ENCODE results near the gene GNAS-AS1.

The GNAS-AS1 gene

DNA sequence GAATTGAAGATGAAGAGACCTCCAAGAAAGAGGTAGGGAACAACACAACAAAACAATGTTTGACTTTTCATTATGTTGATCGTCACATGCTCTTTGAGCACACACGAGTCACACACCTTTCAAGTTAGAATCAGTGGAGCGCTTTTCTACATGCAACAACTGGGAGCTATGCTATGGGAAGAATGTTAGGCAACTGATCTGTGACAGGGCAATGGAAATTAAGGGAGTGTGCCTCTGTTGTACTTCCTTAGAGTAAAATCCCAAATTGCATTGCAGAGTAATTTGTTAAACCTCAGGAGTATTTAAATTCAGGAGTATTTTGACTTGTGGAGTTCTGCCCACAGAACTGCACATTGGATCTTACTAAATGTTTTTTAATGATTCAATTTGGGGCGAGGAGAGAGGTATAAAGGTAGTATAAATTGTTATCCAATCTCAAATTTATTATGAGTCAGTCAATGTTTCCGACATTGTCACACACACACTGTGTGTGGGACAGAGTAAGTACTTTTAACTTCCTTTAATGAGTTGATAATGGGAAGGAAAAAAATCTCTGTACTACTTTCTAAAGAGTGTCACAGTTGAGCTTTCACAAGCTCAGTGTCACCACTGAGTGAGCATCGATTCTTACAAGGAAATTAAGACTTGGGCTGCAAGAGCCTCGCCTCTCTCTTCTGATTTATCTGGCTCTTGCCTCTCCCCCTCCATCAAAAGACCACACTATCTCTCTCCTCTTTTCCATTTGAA lies 12.5 kb upstream of the GNAS-AS1 start:
- no peak for DNase-seq (ENCODE audit: low read depth in 4 of 4, low spot score in 1 of 4)

DNA sequence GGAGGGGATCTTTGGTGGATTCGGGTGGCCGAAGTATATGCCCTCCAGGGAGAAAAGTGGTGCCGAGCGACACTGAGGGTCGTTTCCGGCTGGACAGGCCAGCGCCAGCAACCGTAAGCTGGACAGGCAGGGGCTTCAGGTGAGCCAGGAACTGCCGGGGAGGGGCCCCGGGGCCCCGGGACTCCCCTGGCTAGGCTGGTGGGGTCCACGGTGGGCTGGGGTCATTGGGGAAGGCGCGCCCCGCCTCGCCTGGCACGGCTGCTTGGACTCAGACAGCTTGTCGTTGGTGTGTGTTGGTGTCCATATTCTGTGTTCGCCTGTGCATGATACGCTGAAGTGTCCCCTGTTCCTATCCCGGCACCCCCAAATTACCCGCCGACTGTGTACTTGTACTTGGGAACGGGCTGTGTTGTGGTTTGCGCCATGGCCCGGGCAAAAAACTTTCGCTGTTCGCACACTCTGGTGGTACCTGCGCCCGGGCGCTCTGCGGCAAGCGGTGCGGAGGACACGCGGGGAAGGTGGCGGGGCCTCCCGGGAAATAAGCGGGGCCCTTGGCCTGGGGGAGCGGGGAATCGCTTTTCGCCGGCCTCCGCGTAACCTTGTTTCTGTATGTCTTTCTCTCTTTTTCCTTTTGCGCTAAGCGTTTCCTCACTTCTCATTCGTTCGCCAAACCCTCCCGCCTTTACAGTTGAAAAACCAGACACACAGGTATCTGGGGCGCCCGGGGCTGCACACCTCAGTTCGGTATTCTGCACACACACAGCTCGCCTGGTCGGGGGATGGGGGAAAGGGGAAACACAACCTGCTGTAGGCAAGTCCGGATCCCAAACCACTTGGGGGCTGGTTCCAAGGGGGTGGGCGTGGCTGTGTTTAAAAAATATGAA lies 5.0 kb upstream of the GNAS-AS1 start:
- DNase-seq (ENCODE audit: low read depth in 4 of 4, low spot score in 1 of 4), result no peak

DNA sequence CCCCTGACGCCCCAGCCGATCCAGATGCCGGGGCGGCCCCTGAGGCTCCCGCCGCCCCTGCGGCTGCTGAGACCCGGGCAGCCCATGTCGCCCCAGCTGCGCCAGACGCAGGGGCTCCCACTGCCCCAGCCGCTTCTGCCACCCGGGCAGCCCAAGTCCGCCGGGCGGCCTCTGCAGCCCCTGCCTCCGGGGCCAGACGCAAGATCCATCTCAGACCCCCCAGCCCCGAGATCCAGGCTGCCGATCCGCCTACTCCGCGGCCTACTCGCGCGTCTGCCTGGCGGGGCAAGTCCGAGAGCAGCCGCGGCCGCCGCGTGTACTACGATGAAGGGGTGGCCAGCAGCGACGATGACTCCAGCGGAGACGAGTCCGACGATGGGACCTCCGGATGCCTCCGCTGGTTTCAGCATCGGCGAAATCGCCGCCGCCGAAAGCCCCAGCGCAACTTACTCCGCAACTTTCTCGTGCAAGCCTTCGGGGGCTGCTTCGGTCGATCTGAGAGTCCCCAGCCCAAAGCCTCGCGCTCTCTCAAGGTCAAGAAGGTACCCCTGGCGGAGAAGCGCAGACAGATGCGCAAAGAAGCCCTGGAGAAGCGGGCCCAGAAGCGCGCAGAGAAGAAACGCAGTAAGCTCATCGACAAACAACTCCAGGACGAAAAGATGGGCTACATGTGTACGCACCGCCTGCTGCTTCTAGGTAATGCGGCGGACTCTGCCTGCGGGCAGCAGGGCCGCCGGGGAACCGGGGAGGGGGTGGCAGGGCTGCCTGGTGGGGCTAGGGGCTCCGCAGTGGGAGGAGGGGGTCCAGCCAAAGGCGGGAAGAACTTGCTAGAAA lies 4.2 kb upstream of the GNAS-AS1 start:
- DNase-seq (ENCODE audit: low read depth in 4 of 4, low spot score in 1 of 4), result no peak

DNA sequence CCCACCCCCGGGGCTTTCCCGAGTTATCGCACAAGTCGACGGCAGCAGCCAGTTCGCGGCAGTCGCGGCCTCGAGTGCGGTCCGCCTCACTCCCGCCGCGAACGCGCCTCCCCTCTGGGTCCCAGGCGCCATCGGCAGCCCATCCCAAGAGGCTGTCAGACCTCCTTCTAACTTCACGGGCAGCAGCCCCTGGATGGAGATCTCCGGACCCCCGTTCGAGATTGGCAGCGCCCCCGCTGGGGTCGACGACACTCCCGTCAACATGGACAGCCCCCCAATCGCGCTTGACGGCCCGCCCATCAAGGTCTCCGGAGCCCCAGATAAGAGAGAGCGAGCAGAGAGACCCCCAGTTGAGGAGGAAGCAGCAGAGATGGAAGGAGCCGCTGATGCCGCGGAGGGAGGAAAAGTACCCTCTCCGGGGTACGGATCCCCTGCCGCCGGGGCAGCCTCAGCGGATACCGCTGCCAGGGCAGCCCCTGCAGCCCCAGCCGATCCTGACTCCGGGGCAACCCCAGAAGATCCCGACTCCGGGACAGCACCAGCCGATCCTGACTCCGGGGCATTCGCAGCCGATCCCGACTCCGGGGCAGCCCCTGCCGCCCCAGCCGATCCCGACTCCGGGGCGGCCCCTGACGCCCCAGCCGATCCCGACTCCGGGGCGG lies 3.4 kb upstream of the GNAS-AS1 start:
- no peak for DNase-seq (ENCODE audit: low read depth in 4 of 4, low spot score in 1 of 4)

DNA sequence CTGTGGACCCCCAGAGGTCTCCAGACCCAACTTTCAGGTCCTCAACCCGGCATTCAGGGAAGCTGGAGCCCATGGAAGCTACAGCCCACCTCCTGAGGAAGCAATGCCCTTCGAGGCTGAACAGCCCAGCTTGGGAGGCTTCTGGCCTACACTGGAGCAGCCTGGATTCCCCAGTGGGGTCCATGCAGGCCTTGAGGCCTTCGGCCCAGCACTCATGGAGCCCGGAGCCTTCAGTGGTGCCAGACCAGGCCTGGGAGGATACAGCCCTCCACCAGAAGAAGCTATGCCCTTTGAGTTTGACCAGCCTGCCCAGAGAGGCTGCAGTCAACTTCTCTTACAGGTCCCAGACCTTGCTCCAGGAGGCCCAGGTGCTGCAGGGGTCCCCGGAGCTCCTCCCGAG lies 2.8 kb upstream of the GNAS-AS1 start:
- no peak for DNase-seq (ENCODE audit: low read depth in 4 of 4, low spot score in 1 of 4)

DNA sequence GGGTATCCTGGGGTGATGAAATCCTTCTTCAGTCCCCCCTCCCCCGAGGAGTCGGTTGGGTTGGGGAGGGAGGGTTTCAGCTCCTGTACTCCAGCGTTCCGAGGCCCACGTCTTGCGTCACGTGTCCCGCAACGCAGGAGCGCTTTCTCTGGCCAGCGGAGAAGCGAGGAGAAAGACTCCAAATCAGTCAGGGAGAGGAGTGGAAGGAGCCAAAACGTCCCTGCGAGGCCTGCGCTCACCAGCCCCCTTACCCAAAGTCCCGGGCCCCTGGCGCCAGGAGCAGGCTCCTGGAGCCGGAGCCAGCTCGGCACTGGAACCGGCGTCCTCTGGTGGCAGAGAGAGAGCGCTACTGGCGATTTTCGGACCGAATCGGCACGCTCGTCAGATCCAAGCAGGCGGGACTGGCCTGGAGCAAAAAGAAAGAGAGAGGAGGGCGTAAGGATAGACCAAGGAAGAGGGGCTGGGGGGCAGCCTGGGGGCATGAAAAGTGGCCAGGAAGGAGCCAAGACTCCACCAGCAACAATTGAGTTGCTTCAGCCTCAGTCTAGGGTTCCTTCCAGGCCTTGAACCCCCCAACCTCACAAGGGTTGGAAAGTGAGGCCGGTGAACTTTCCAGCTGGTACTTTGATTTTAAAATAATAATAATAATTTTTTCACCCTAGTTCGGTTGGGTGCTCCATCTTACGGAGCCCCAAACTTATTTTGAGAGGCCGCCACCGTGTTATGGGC lies 2.0 kb upstream of the GNAS-AS1 start, which contains the start of gene GNAS:
Gene GNAS, plus strand, starts transcription at position 174 of the 729 bp plus-strand sequence.
- DNase-seq (ENCODE audit: low read depth in 4 of 4, low spot score in 1 of 4), result peak in 2 of 4 experiments; percentile 40 to 45

DNA sequence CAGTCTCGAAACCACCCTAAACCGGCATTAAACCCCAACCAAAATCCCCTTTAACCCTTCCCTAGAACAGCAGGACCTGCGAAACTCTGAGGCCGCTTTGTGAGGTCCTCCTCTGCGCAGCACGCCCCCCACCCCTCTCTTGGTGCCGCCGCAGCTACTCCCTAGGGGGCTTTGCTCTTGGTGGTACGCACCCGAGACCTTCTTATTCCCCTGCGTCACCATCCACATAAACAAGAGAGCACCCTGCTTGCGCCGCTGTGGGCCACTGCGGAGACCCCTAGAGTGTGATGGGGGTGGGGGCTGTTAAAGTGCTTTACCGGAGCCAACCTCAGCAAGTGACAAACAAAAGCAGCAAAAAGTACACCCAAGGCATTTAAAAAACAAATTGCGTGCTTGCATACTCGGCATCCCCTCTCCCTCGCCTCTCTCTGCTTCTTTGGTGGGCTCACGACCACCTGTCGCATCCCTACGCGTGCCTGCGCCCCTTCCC lies 1.3 kb upstream of the GNAS-AS1 start:
- no peak for DNase-seq (ENCODE audit: low read depth in 4 of 4, low spot score in 1 of 4)

DNA sequence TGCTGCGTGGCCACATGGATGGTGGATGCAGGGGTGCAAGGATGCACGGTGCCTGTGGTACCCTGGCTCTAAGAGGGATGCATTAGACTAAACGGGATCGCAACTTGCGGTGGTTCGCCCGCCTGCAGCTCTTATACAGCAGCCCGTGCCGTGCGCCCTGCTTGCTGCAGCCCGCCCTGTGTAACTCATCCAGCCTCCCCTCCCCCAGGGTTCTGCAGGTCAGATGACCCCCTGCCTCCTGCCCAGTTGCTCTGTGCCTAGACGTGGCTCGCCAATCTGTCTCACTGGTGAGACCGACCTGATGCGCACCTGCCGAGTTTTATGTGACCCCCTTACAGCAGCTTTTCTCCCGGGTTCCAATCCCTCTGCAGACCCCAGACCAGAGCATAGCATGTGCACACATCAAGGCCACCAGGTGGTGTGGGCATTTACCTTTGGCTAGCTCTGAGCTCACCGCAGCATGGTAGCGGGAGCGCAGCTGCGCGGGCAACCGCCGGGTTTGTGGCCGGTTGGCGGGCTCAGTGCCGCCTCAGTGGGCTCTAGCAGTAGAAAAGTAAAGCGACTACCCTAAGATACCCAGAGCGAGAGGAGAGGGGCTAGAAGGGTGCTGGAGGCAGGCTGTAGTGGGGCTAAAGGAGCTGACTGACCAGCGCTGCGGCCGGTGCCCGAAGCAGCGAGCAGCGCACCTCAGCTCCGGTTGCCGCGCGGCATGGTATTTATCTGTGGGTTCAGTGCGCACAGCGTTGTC lies 693 bp upstream of the GNAS-AS1 start:
- DNase-seq (ENCODE audit: low read depth in 4 of 4, low spot score in 1 of 4), result no peak

DNA sequence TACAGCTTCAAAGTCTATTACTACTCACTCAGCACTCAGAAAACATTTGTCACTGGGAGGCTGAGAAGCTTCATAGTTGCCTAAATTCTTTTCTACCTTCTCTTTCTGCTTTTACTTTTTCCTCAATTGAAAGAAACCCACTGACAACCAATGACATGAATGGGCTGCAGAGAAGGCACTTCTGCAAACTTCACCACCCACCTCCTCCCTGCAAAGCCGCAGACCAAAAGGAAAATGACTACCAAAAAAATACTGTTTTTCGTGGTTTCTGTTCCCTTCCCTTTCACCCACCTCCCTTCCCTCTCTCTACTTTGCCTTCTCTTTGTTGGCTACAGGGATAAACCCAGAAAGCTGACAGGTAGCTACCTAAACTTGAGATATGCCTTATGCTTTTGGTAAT lies 3.2 kb downstream of the GNAS-AS1 start:
- DNase-seq (ENCODE audit: low read depth in 4 of 4, low spot score in 1 of 4), result no peak

DNA sequence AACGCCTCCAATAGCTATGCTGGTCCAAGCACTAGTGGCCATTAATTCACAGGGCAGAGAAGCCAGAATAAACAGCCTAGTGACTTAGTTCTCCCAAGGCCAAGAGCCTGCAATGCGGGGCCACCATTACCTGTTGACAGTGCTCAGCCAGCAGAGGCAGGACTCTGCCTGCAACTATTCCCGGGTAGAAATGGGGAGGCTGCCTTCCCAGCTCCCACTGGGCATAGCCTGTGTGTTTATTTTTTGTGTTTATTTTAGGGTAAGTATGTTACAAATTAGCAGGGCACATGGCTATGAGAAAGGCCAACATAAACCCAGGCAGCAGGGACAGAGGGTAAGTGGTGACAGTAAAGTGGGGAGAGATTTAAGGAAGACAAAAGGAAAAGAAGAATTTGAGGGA lies 5.0 kb downstream of the GNAS-AS1 start:
- no peak for DNase-seq (ENCODE audit: low read depth in 4 of 4, low spot score in 1 of 4)

DNA sequence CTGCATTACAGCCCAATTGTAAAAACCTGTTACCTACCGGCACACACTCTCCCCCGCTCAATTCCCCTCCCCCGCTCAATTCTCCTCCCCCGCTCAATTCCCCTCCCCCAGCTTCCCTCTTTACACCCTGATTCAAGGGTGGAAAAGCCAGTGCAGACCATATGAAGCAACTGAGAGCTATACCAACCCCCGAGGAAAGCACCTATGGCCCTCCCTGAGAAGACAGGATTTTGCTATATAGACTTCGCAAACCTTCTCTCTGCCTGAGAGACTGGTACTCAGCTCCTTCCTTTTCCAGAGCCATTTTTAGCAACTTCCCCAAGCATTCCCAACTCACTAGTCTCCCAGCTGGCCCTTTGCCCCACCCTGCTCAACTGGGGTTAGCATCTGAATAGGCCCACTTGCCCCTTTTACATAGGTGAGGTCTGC lies 7.6 kb downstream of the GNAS-AS1 start:
- no peak for DNase-seq (ENCODE audit: low read depth in 4 of 4, low spot score in 1 of 4)

DNA sequence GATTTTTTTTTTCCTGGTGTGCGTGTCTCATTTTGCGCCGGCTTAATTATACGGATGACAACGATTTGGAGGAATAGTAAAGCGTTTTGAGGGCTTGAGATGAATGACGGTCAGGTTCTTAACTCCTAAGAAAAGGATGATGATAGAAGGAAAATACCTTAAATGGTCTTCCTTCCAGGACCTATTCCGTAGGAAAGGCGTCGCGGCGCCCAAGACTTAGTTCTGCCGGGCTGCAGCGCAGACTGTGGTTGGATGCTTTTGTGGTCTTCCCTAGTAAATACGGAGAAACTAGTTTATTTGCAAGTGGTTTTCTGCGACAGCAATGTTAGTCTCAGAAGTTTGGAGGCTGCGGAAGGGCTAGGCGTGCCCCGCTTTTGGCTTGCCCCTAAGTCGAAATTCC lies 8.4 kb downstream of the GNAS-AS1 start:
- no peak for DNase-seq (ENCODE audit: low read depth in 4 of 4, low spot score in 1 of 4)

DNA sequence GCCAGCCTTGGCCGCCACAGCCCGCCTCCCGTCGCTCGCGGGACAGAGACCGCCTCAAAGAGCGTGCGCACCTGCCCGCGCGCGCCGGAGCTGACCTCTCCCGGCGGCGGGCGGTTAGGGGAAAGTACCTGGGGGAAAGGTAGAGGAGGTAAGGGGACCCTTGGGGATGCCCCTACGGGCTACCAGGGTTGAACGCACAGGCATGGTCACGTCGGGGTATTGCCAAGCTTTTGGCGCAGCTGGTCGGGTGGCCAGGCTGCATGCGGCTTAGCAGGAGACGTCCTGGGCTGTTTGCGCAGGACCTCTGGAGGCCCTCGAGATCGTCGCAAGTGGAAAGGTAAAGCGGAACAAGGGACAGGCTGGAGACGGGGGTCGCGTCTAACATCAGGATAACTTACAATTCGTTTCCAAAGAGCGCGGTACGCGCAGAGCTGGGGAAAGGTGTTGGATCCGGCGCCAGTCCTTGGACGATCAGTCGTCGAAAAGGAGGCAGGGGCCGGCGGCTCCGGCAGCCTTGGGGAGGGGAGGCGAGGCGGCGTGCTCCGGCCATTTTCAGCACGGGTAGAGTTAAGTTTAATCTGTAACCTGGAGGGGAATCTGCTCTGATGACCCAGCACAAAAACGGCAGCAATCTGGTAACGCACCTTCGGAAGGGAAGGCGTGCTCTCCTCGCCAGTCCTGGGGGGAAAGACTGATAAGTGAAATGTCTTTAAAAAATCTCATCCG lies 9.0 kb downstream of the GNAS-AS1 start:
- no peak for DNase-seq (ENCODE audit: low read depth in 4 of 4, low spot score in 1 of 4)

DNA sequence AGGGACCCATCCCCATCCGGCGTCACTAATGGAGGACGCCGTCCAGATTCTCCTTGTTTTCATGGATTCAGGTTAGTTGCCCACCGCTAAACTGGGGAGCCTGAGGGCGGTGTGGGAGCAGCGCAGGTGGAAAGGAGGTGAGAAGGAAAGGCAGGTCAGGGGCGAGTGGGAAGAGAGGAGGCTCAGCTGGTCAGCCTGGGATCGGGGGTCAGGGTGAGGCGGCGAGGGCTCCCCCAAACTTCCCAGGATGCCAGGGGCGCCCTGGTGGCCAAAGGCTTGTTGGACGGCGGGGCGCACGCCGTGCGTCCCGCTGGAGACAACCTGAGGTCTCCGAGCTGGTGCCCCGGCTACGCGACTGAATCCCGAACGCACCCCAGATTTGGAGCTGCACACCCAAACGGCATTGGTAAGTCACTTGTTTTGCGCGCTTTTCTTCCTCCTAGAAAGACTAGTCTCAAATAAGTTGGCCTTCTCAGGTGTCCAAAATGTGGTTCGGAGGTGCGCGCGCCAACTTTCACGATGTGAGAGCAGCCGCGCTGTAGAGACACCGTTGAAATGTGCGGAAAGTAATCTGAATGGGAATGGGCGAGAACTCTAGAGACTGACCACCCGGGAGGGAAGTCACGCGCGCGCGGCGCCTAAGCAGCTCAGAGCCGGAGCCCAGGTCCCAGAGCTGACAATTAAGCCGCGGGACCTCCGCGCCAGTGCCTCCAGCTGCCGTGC lies 9.7 kb downstream of the GNAS-AS1 start:
- no peak for DNase-seq (ENCODE audit: low read depth in 4 of 4, low spot score in 1 of 4)

DNA sequence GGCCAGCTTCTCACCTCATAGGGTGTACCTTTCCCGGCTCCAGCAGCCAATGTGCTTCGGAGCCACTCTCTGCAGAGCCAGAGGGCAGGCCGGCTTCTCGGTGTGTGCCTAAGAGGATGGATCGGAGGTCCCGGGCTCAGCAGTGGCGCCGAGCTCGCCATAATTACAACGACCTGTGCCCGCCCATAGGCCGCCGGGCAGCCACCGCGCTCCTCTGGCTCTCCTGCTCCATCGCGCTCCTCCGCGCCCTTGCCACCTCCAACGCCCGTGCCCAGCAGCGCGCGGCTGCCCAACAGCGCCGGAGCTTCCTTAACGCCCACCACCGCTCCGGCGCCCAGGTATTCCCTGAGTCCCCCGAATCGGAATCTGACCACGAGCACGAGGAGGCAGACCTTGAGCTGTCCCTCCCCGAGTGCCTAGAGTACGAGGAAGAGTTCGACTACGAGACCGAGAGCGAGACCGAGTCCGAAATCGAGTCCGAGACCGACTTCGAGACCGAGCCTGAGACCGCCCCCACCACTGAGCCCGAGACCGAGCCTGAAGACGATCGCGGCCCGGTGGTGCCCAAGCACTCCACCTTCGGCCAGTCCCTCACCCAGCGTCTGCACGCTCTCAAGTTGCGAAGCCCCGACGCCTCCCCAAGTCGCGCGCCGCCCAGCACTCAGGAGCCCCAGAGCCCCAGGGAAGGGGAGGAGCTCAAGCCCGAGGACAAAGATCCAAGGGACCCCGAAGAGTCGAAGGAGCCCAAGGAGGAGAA lies 10.5 kb downstream of the GNAS-AS1 start:
- DNase-seq (ENCODE audit: low read depth in 4 of 4, low spot score in 1 of 4), result no peak

DNA sequence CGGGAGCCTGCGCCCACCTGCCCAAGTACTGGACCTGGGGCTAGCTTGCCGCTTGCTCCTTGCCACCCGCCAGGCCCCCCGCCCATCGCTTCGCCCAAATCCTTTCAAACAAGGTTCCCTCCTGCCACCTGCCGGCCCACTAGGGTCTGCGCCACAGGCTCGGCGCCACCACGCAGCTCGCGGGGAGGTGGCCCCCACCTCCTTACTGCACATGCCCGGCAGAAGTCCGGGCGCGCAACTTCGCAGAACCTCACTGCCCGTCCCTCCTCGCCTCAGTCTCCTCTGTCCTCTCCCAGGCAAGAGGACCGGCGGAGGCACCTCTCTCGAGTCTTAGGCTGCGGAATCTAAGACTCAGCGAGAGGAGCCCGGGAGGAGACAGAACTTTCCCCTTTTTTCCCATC lies 11.2 kb downstream of the GNAS-AS1 start:
- DNase-seq (ENCODE audit: low read depth in 4 of 4, low spot score in 1 of 4), result no peak

DNA sequence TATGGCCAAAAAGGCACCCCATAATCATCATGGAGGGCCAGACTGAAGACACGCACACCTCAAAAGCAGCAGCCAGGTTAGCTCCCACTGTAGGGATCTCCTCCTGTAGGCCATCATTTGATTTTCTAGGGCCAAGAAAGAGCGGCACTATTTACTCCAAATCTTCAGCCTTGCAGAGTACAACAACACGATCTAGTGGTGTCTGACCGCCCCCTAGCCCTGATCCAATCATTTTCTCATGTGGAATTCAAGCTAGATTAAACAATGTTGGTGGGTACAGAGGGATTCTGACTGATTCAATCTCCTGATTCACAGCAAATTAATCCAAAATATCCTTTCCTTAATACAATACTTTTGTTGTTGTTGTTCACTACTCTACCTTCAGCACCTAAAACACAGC lies 12.5 kb downstream of the GNAS-AS1 start:
- no peak for DNase-seq (ENCODE audit: low read depth in 4 of 4, low spot score in 1 of 4)

All from stimulated activated CD4-positive, alpha-beta T cell treated with anti-CD3 and anti-CD28 coated beads, Interleukin-1b, Interleukin-23, amount 100 ng/mL, for 24 hours (primary cell).